IMR-90 (cell line): Measurements from ENCODE around the gene FRY. TPM values are rescaled to one million over a fixed set of nuclear protein-coding genes. Genes with fewer than 3 reads are reported as not detected.

Source experiments
- ATAC-seq: fragments of 200-7000 bp; cut with Tn5 transposase; 2 replicates; pipeline ENCODE4 v1.9.1; 2020; ENCODE audit warnings: low read depth, mild to moderate bottlenecking, moderate library complexity
- BruUV-seq: library from RNA; stranded (reverse); fragments of 400-500 nt; replicated peaks from 2 replicates; lab custom pipeline; 2021; lab: Mats Ljungman, UMichigan
- CTCF ChIA-PET: fragments of 300-600 bp; formaldehyde crosslinking; extraction: SDS; loops from one replicate; lab custom pipeline; 2021; ENCODE audit warnings: antibody characterized with exemption; lab: Yijun Ruan, JAX
- POLR2A ChIA-PET: fragments of 300-600 bp; sonication (Branson Sonifier 250); formaldehyde crosslinking; loops from one replicate; lab custom pipeline; 2022; ENCODE audit warnings: antibody characterized with exemption; ENCODE audit not compliant: unreplicated experiment; lab: Charles Lee
- DNase-seq: peaks from one replicate; pipeline ENCODE4 v3.0.0; 2013
- H2AFZ ChIP-seq: replicated peaks from 2 replicates; pipeline ENCODE3; 2013; ENCODE audit warnings: low read length, mild to moderate bottlenecking; ENCODE audit not compliant: poor library complexity
- H2AK5ac ChIP-seq: 2 replicates; pipeline ENCODE4 v1.6.1; 2013; ENCODE audit warnings: low read depth, low read length, inconsistent platforms
- H2AK9ac ChIP-seq: replicated peaks from 2 replicates; pipeline ENCODE3; 2013; ENCODE audit warnings: mild to moderate bottlenecking, low read depth, low read length, moderate library complexity; ENCODE audit not compliant: poor library complexity
- H2BK120ac ChIP-seq: 2 replicates; pipeline ENCODE4 v1.6.1; 2013; ENCODE audit warnings: low read depth, low read length, inconsistent platforms
- H2BK15ac ChIP-seq: 3 replicates; pipeline ENCODE4 v1.6.1; 2013; ENCODE audit warnings: low read depth, low read length, inconsistent platforms
- H2BK20ac ChIP-seq: 2 replicates; pipeline ENCODE4 v1.6.1; 2013; ENCODE audit warnings: low read depth, mild to moderate bottlenecking, inconsistent platforms, low read length, moderate library complexity
- H2BK5ac ChIP-seq: 2 replicates; pipeline ENCODE4 v1.6.1; 2013; ENCODE audit warnings: mild to moderate bottlenecking, low read depth, low read length, inconsistent platforms; ENCODE audit not compliant: poor library complexity, severe bottlenecking
- H3K14ac ChIP-seq: replicated peaks from 2 replicates; pipeline ENCODE4 v1.6.1; 2013; ENCODE audit warnings: low read depth, low read length, inconsistent platforms
- H3K18ac ChIP-seq: 2 replicates; pipeline ENCODE4 v1.6.1; 2013; ENCODE audit warnings: low read depth, low read length, control low read depth
- H3K23ac ChIP-seq: 2 replicates; pipeline ENCODE4 v1.6.1; 2013; ENCODE audit warnings: low read depth, low read length, inconsistent platforms
- H3K27ac ChIP-seq: 2 replicates; pipeline ENCODE4 v1.5.1; 2013; ENCODE audit warnings: mild to moderate bottlenecking, control low read depth, low read length; ENCODE audit not compliant: insufficient read depth
- H3K27me3 ChIP-seq: 2 replicates; pipeline ENCODE4 v1.6.1; 2013; ENCODE audit warnings: low read length; ENCODE audit not compliant: control insufficient read depth, insufficient read depth
- H3K36me3 ChIP-seq: 2 replicates; pipeline ENCODE4 v1.6.1; 2013; ENCODE audit warnings: low read length, mixed read lengths; ENCODE audit not compliant: control insufficient read depth, insufficient read depth
- H3K4ac ChIP-seq: 2 replicates; pipeline ENCODE4 v1.6.1; 2013; ENCODE audit warnings: low read depth, low read length, inconsistent platforms
- H3K4me1 ChIP-seq: 2 replicates; pipeline ENCODE4 v1.6.1; 2013; ENCODE audit warnings: low read length, mixed read lengths; ENCODE audit not compliant: control insufficient read depth, insufficient read depth
- H3K4me2 ChIP-seq: 2 replicates; pipeline ENCODE4 v1.6.1; 2013; ENCODE audit warnings: low read depth, mild to moderate bottlenecking, control low read depth, low read length, moderate library complexity
- H3K4me3 ChIP-seq: 2 replicates; pipeline ENCODE4 v1.5.1; 2013; ENCODE audit warnings: low read depth, mild to moderate bottlenecking, control low read depth, low read length, moderate library complexity; ENCODE audit not compliant: insufficient read depth
- H3K56ac ChIP-seq: 2 replicates; pipeline ENCODE4 v1.6.1; 2013; ENCODE audit warnings: low read length, inconsistent platforms; ENCODE audit not compliant: insufficient read depth; ENCODE audit errors: extremely low read depth
- H3K79me1 ChIP-seq, 2 experiments: 2 replicates each; pipeline ENCODE4 v1.6.1; 2013; ENCODE audit warnings: low read length in 2 of 2, inconsistent platforms in 1 of 2, low read depth in 1 of 2
- H3K9ac ChIP-seq: 2 replicates; pipeline ENCODE4 v1.6.1; 2013; ENCODE audit warnings: low read depth, low read length, control low read depth
- H3K9me1 ChIP-seq: 2 replicates; pipeline ENCODE4 v1.6.1; 2013; ENCODE audit warnings: low read length, inconsistent platforms; ENCODE audit not compliant: insufficient read depth
- H3K9me3 ChIP-seq: 2 replicates; pipeline ENCODE4 v1.6.1; 2013; ENCODE audit warnings: low read length; ENCODE audit not compliant: control insufficient read depth, insufficient read depth
- H4K20me1 ChIP-seq: 2 replicates; pipeline ENCODE4 v1.6.1; 2013; ENCODE audit warnings: low read length, inconsistent platforms; ENCODE audit not compliant: insufficient read depth
- H4K5ac ChIP-seq: 2 replicates; pipeline ENCODE4 v1.6.1; 2013; ENCODE audit warnings: mild to moderate bottlenecking, low read depth, low read length, control low read depth
- H4K8ac ChIP-seq, 2 experiments: 2 replicates each; pipeline ENCODE4 v1.6.1; 2013; ENCODE audit warnings: low read depth in 2 of 2, low read length in 2 of 2, control low read depth in 1 of 2, inconsistent platforms in 1 of 2
- H4K91ac ChIP-seq: 2 replicates; pipeline ENCODE4 v1.6.1; 2013; ENCODE audit warnings: low read depth, low read length, inconsistent platforms; ENCODE audit not compliant: insufficient read depth
- USF2 ChIP-seq: fragments of 150-350 bp; IDR thresholded peaks from 2 replicates; pipeline ENCODE4 v1.6.1; 2017; ENCODE audit warnings: mild to moderate bottlenecking, antibody characterized with exemption, low read length, low read depth
- WGBS, 2 experiments: methylation state at CpG; one replicate each; pipeline versions ENCODE4 v1.1.5 to v1.1.7; 2013; ENCODE audit warnings: missing lambda C conversion rate in 2 of 2; ENCODE audit not compliant: insufficient read length in 1 of 2; ENCODE audit errors: extremely low coverage in 2 of 2; 5-methylcytosine and 5-hydroxymethylcytosine counted together
- dilution Hi-C: fragments of 300-500 bp; cut with HindIII; formaldehyde crosslinking; loops from one replicate; pipeline ENCODE4 v1.14.3; 2018; ENCODE audit warnings: low sequenced_read_pairs; ENCODE audit not compliant: unreplicated experiment
- in situ Hi-C: fragments of 300-500 bp; cut with MboI; formaldehyde crosslinking; loops from 3 replicates; pipeline ENCODE4 v1.14.3; 2019; ENCODE audit warnings: low sequenced_read_pairs, inconsistent platforms, mixed read lengths
- intact Hi-C: fragments of 100-400 bp; cut with micrococcal nuclease; formaldehyde crosslinking; loops from 2 replicates; pipeline ENCODE4 v1.10.0; 2022
- polyA plus RNA-seq, 3 experiments: library from polyadenylated mRNA; depleted of rRNA; stranded (reverse); fragments of >200 nt; gene quantifications; 2 replicates each; pipeline ENCODE4 v1.2.3, GENCODE V29; 2012; ENCODE audit warnings: low replicate concordance in 1 of 3
- total RNA-seq: library from RNA; depleted of rRNA; stranded (reverse); fragments of >200 nt; gene quantifications from 2 replicates; pipeline ENCODE4 v1.2.3, GENCODE V29; 2012

The FRY gene
- total and polyA plus RNA-seq, 2 of the 4 experiments (the other 2 are of a cell fraction): 3.0 to 4.8 TPM

GRCh38 chr13:31982124-31982523 is 49.5 kb upstream of the FRY start:
- Histone ChIP-seq H3K23ac (no peak overlapping the region; the same call in 1 of the 2 replicates), H2BK120ac (peak overlapping the region; percentile 42; the same call in 1 of the 2 replicates)
- POLR2A ChIA-PET: no interaction called here

More at GRCh38 chr13:31982124-31982523, 49.5 kb upstream of the FRY start:
- Histone ChIP-seq H2AFZ (peak overlapping the region; percentile 14), H3K27me3 (peaks cover 3% of the 10 kb centered on the region; the same call in 1 of the 2 replicates), H3K27ac (no peak overlapping the region), H2AK5ac (peak overlapping the region; percentile 25; the same call in 1 of the 2 replicates), H3K18ac (peak overlapping the region; percentile 74; the same call in 1 of the 2 replicates), H4K91ac (no peak overlapping the region; the same call in 1 of the 2 replicates), H3K14ac (peak overlapping the region; percentile 37; the same call in 1 of the 2 replicates), H2BK5ac (peak overlapping the region; percentile 51), H3K4me1 (no peaks in the 10 kb centered on the region), H3K56ac (no peak overlapping the region), H2BK20ac (peak overlapping the region; percentile 55), H3K9me3 (no peaks in the 10 kb centered on the region), H3K79me1 (no peaks in the 10 kb centered on the region), H3K4me3 (no peak overlapping the region), H4K8ac (no peak overlapping the region), H3K9me1 (peaks cover 6% of the 10 kb centered on the region; the same call in 1 of the 2 replicates), H3K4me2 (no peak overlapping the region), H3K4ac (peak overlapping the region; percentile 26), H3K36me3 (no peaks in the 10 kb centered on the region), H4K20me1 (no peaks in the 10 kb centered on the region), H3K9ac (no peak overlapping the region), H2AK9ac (no peak overlapping the region), H2BK15ac (peak overlapping the region; percentile 6; the same call in 1 of the 3 replicates), H4K5ac (peak overlapping the region; percentile 37; the same call in 1 of the 2 replicates)
- no TSS peak for BruUV-seq
- TF ChIP-seq USF2: no peak
- WGBS, 2 experiments: no CpG with 5 or more reads among the region's 2 CpGs
- in situ Hi-C loops (no loop called here), intact Hi-C loops (loop anchor here (2.0 kb wide), 1 partner anchor 45 kb away; no protein-coding TSS in a partner anchor), dilution Hi-C loops (no loop called here)
- DNase-seq: no peak
- CTCF ChIA-PET: no interaction called here
- ATAC-seq: no peak
